Activated CD4-positive, alpha-beta memory T cell treated with anti-CD3 and anti-CD28 coated beads for 36 hours (primary cell): Measurements from ENCODE around the gene DUT. TPM values are rescaled to one million over a fixed set of nuclear protein-coding genes. Genes with fewer than 3 reads are reported as not detected.
"Not testable (repeated sequence)": the region's sequence is repeated elsewhere in the genome, so short reads cannot be mapped to it uniquely, and the experiment has no call there.

ENCODE experiments used
- CTCF ChIA-PET: fragments of 350-600 bp; sonication (Branson Sonifier 250); formaldehyde crosslinking; loops from one replicate; lab custom pipeline; 2021; ENCODE audit warnings: antibody characterized with exemption, inconsistent platforms; lab: Charles Lee
- POLR2A ChIA-PET: fragments of 350-600 bp; sonication (Branson Sonifier 250); formaldehyde crosslinking; loops from one replicate; lab custom pipeline; 2021; ENCODE audit warnings: antibody characterized with exemption; lab: Charles Lee
- DNase-seq: peaks from one replicate; pipeline ENCODE4 v3.0.0-alpha.2; 2020
- H3K27ac Mint-ChIP-seq: one replicate; pipeline ENCODE4 v1.8.0; 2021; ENCODE audit warnings: mixed read lengths
- H3K27me3 Mint-ChIP-seq: one replicate; pipeline ENCODE4 v1.8.0; 2021; ENCODE audit warnings: mixed read lengths
- H3K36me3 Mint-ChIP-seq: one replicate; pipeline ENCODE4 v1.8.0; 2021; ENCODE audit warnings: mixed read lengths
- H3K4me1 Mint-ChIP-seq: one replicate; pipeline ENCODE4 v1.8.0; 2021; ENCODE audit warnings: low read depth, mixed read lengths
- H3K4me3 Mint-ChIP-seq: one replicate; pipeline ENCODE4 v1.8.0; 2021; ENCODE audit warnings: mild to moderate bottlenecking, mixed read lengths
- H3K9me3 Mint-ChIP-seq: one replicate; pipeline ENCODE4 v1.8.0; 2021; ENCODE audit warnings: mixed read lengths
- intact Hi-C: fragments of 100-400 bp; cut with micrococcal nuclease; formaldehyde crosslinking; loops from one replicate; pipeline ENCODE4 v1.15.1; 2023
- total RNA-seq, 2 experiments: library from RNA; stranded (reverse); gene quantifications; one replicate each; pipeline ENCODE4 v1.2.3, GENCODE V29; 2021

The DUT gene
- total RNA-seq, 2 experiments from 2014 or later, result 518 to 542 TPM

DNA sequence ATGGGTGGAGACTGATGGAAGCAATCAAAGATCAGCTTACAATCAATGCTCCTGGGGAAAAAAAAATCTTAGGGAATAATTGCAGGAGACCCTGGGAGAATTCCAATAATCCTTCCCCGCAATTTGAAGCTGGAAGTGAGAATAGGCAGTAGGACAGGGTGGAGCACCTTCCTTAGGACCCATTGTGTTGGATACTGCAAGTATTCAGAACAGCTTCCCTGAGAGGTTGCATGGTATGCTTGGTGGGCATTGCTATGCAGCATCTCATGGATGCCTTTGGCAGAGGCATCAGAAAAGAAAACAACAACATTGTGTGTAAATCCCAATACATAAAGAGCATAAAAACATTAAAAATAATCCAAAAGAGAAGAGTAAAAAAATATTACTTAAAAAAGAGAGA is 24.6 kb upstream of the DUT start:
- CTCF ChIA-PET, result no interaction called here
- POLR2A ChIA-PET, result no interaction called here
- Mint-ChIP-seq H3K27ac (no peak overlapping the region), H3K27me3 (no peaks in the 10 kb centered on the region), H3K4me3 (no peak overlapping the region), H3K4me1 (no peaks in the 10 kb centered on the region), H3K9me3 (no peaks in the 10 kb centered on the region), H3K36me3 (no peaks in the 10 kb centered on the region)
- DNase-seq, result no peak
- intact Hi-C loops, result no loop called here

DNA sequence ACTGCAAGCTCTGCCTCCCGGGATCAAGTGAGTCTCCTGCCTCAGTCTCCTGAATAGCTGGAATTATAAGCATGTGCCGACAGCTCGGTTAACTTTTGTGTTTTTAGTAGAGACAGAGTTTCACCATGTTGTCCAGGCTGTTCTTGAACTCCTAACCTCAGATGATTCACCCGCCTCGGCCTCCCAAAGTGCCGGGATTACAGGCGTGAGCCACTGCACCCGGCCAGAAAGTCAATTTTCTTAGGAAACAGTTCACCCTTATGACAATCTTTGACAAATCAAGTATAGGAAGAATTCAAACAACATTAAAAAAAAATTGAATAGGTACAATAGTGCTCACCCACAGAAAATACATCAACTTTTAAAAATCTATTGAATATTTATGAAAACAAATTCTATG is 23.6 kb upstream of the DUT start:
- intact Hi-C loops, result no loop called here
- ChIA-PET POLR2A (no interaction called here), CTCF (interaction anchor here (1.4 to 1.7 kb wide), 2 partner anchors 21 to 44 kb away, joined by 4 to 8 read pairs; no protein-coding TSS in a partner anchor)
- Mint-ChIP-seq H3K27me3 (no peaks in the 10 kb centered on the region), H3K4me3 (no peak overlapping the region), H3K27ac (no peak overlapping the region), H3K4me1 (no peaks in the 10 kb centered on the region), H3K36me3 (no peaks in the 10 kb centered on the region), H3K9me3 (no peaks in the 10 kb centered on the region)
- no peak for DNase-seq

DNA sequence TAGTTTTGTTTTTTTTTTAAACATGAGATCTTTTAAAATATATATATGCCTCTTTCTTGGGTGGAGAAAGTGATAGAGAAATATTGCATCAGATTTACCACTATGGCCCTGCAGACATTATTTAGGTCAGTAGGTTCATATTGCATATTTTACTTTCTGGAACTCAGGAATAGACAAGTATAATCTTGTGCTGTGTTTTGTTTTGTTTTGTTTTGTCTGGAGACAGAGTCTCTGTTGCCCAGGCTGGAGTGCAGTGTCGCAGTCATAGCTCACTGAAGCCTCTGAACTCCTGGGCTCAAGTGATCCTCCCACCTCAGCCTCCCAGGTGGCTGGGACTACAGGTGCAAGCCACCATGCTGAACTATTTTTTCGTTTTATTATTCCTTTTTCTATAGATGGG is 21.5 kb upstream of the DUT start:
- DNase-seq, result no peak
- POLR2A ChIA-PET, result no interaction called here
- intact Hi-C loops, result no loop called here

DNA sequence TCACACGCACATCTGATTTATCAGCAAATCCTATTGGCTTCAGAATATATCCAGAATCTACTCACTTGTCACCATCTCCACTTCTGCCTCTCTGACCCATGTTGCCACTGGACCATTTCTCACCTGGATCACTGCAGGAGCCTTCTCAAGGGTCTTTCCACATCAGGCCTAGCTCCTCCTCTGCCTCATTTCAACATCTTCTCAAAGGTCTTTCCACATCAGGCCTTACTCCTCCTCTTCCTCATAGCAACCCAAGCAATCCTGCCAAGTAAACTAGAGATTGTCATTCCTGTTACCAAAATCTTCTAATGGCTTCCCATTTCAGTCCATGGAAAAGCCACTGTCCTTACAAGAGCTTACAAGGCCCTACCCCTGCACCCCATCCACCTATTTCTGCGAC is 18.0 kb upstream of the DUT start:
- H3K27ac Mint-ChIP-seq, result no peak overlapping the region
- CTCF ChIA-PET, result no interaction called here
- H3K36me3 Mint-ChIP-seq, result no peaks in the 10 kb centered on the region
- no peaks in the 10 kb centered on the region for H3K4me1 Mint-ChIP-seq
- no peak overlapping the region for H3K4me3 Mint-ChIP-seq
- H3K9me3 Mint-ChIP-seq, result no peaks in the 10 kb centered on the region
- POLR2A ChIA-PET, result no interaction called here
- DNase-seq, result no peak
- intact Hi-C loops, result no loop called here
- H3K27me3 Mint-ChIP-seq, result no peaks in the 10 kb centered on the region

More for the DNA sequence above, 21.5 kb upstream of the DUT start:
- H3K27me3 Mint-ChIP-seq, result no peaks in the 10 kb centered on the region
- H3K36me3 Mint-ChIP-seq, result no peaks in the 10 kb centered on the region
- no peaks in the 10 kb centered on the region for H3K9me3 Mint-ChIP-seq
- H3K27ac Mint-ChIP-seq, result no peak overlapping the region
- no peak overlapping the region for H3K4me3 Mint-ChIP-seq
- CTCF ChIA-PET, result no interaction called here
- no peaks in the 10 kb centered on the region for H3K4me1 Mint-ChIP-seq

DNA sequence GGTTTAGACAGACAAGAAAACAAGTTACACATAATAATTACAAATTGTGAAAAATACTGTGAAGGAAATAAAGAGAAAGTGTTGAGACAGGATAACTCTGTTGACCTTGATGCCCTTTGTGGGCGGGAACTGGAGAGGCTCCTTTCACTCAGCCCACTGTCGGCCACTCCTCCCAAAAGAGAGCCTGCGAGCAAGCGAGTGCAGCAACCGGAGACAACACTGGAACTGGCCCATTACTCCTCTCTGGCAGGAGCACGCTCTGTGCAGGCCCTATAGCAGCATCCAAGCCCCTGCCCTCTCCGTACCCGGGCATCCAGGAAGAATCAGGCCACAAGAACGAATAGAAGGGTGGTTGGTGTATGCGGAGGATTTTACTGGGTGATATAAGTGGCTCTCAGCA is 16.2 kb upstream of the DUT start:
- Mint-ChIP-seq H3K27ac (no peak overlapping the region), H3K9me3 (no peaks in the 10 kb centered on the region), H3K4me1 (no peaks in the 10 kb centered on the region), H3K27me3 (no peaks in the 10 kb centered on the region), H3K4me3 (no peak overlapping the region), H3K36me3 (no peaks in the 10 kb centered on the region)
- ChIA-PET CTCF (no interaction called here), POLR2A (no interaction called here)
- intact Hi-C loops, result no loop called here
- no peak for DNase-seq

DNA sequence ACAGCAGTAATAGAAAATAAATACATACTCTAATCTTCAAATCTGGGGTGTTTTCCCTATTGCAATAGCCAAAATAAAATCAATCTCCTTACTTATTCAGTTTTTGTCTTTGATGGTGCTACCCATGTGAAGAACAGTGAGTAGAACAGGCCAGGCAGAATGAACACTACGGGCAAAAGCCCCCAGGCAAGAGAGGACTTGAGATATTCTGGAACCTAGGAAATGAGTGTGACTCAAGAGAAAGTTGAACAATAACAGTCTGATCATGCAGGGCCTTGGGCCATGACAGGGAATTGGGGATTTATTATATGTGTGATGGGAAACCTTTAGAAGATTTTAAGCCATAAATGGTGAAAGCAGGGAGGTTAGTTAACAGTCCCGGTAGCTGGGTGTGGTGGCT is 14.0 kb upstream of the DUT start:
- H3K9me3 Mint-ChIP-seq, result no peaks in the 10 kb centered on the region
- POLR2A ChIA-PET, result no interaction called here
- no peak for DNase-seq
- no peak overlapping the region for H3K27ac Mint-ChIP-seq
- no peaks in the 10 kb centered on the region for H3K36me3 Mint-ChIP-seq
- intact Hi-C loops, result no loop called here
- no peaks in the 10 kb centered on the region for H3K4me1 Mint-ChIP-seq
- CTCF ChIA-PET, result no interaction called here
- H3K4me3 Mint-ChIP-seq, result no peak overlapping the region
- H3K27me3 Mint-ChIP-seq, result no peaks in the 10 kb centered on the region

DNA sequence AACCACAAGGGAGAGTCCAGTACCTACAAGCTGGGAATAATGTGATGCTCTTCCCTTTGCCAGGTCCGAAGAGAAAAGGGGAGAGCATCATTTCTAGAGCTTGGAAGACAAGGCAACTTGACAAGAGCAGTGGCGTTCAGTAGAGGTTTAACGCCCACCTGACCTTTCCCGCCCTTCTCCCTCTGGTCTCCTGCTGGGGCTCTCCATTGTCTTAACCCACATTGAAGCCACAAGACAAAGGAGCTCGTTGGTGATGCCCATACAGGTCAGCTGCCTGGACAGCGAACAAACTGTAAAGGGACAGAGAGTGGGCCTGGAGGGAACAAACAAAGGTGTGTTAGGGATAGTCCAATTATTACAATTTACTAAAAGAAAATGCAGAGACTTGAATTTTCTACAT is 13.1 kb upstream of the DUT start:
- intact Hi-C loops, result no loop called here
- no peak overlapping the region for H3K4me3 Mint-ChIP-seq
- no peak for DNase-seq
- no peaks in the 10 kb centered on the region for H3K27me3 Mint-ChIP-seq
- no peaks in the 10 kb centered on the region for H3K36me3 Mint-ChIP-seq
- no peaks in the 10 kb centered on the region for H3K9me3 Mint-ChIP-seq
- ChIA-PET CTCF (no interaction called here), POLR2A (no interaction called here)
- H3K27ac Mint-ChIP-seq, result no peak overlapping the region
- H3K4me1 Mint-ChIP-seq, result no peaks in the 10 kb centered on the region

DNA sequence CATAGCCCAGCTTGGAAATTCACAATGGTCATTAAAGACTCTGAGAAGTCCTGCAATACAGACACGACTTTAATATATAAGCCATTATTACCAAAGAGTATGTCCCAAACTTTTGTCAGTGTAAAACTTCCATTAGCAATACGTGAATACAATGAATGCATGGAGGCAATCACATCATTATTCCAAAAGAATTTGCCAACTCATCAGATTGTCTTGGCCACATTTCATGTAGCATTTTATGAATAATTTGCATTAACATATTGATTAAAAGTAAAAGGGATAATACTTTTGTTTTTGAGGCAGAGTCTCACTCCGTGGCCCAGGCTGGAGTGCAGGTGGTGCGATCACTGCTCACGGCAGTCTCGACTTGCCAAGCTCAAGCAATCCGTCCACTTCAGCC is 7.9 kb upstream of the DUT start:
- H3K9me3 Mint-ChIP-seq, result no peaks in the 10 kb centered on the region
- H3K36me3 Mint-ChIP-seq, result no peaks in the 10 kb centered on the region
- DNase-seq, result no peak
- CTCF ChIA-PET, result no interaction called here
- intact Hi-C loops, result no loop called here
- H3K27me3 Mint-ChIP-seq, result no peaks in the 10 kb centered on the region
- POLR2A ChIA-PET, result no interaction called here
- H3K27ac Mint-ChIP-seq, result no peak overlapping the region
- H3K4me1 Mint-ChIP-seq, result no peaks in the 10 kb centered on the region
- H3K4me3 Mint-ChIP-seq, result no peak overlapping the region

DNA sequence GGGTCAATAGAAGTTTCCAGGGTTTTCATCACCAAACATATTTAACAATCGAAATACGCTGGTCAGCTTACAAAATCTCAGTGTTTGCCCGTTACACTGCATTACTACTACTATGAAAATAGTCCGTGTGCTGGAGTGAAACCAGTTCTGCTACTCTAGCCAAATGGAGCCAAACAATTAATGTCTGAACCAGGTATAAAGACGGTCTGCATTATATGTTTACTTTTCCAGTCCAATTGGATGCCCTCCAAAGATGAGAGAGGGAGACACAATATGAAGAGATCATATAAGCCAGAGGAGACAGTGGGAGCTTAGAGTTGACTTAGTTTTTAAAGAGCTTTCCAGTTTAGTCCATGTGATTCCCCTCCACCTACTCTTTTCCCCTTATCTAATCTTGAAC is 6.3 kb upstream of the DUT start:
- H3K4me1 Mint-ChIP-seq, result peaks cover 6% of the 10 kb centered on the region
- no peaks in the 10 kb centered on the region for H3K36me3 Mint-ChIP-seq
- intact Hi-C loops, result no loop called here
- POLR2A ChIA-PET, result no interaction called here
- H3K27me3 Mint-ChIP-seq, result no peaks in the 10 kb centered on the region
- DNase-seq, result no peak
- CTCF ChIA-PET, result no interaction called here
- H3K4me3 Mint-ChIP-seq, result no peak overlapping the region
- no peaks in the 10 kb centered on the region for H3K9me3 Mint-ChIP-seq
- H3K27ac Mint-ChIP-seq, result no peak overlapping the region

DNA sequence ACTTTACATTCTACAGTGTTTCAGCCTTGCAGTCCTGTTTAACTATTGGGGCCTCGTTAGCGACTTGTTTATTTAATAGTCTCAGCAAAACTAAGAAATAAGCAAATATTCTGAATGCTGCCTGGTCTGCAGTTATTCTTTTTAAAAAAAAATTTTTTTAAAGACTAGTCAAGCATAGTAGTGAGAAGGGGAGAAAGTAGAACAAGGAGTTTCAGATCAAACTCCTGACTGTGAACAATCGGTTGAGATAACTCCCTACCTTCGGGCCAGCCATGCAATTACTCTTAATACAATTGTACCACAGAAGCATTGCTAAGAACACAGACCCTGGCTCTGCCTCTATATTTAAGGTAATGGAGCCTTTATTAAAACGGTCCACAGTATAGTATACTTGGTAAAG is 5.8 kb upstream of the DUT start:
- Mint-ChIP-seq H3K36me3 (peaks cover 2% of the 10 kb centered on the region), H3K9me3 (no peaks in the 10 kb centered on the region), H3K27ac (no peak overlapping the region), H3K4me3 (no peak overlapping the region), H3K27me3 (no peaks in the 10 kb centered on the region), H3K4me1 (peaks cover 11% of the 10 kb centered on the region)
- ChIA-PET POLR2A (no interaction called here), CTCF (no interaction called here)
- no peak for DNase-seq
- intact Hi-C loops, result no loop called here

DNA sequence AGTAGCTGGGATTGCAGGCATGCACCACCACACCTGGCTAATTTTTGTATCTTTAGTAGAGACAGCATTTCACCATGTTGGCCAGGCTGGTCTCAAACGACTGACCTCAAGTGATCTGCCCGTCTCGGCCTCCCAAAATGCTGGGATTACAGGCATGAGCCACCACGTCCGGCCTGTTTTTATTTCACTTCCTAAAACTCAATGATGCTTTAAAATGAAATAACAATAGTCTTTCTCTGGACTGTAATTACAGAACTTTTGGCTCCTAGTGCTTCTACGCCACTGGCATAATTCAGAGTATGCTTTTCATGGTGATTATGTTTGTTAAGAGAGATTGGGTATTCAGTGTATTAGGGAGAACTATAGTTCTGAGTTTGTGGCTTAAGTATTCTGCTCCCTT is 5.0 kb upstream of the DUT start:
- peaks cover 11% of the 10 kb centered on the region for H3K4me1 Mint-ChIP-seq
- H3K36me3 Mint-ChIP-seq, intact Hi-C loops, CTCF ChIA-PET, POLR2A ChIA-PET, H3K27ac Mint-ChIP-seq, H3K4me3 Mint-ChIP-seq, H3K27me3 Mint-ChIP-seq, H3K9me3 Mint-ChIP-seq, DNase-seq: not testable (repeated sequence)

DNA sequence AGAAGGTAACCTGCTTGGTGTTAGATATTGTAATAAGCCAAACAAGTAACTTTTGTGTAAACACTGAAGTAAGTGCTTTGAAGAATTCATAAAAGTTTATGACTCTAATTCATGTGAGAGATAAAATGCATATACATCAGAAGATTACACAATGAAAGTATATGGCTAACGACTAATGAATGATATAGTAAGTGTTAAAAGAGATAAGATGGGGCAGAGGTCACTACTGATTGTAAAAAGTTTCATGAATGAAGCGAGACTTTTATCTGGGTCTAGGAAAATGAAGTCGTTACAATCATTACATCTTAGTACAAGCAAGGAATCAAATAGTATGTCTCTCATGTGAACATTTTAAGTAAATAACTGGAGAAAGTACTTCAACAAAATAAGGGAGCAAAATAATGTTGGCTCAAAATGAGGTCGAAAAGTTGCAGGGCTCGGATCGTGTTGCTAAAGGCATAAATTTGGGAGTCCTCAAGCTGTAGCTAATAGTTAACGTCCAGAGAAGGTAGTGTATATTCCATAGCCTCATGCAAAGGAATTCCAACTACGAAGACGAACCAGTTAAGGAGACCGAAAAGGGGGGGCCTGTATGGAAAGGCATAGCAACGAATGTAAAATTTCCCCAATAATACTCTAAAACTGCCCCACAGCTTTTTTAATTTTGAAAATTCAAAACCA is 984 bp upstream of the DUT start:
- POLR2A ChIA-PET, result no interaction called here
- no peaks in the 10 kb centered on the region for H3K27me3 Mint-ChIP-seq
- CTCF ChIA-PET, result interaction anchor here (1.0 to 1.2 kb wide), 2 partner anchors 22 to 31 kb away, joined by 3 read pairs; no protein-coding TSS in a partner anchor

More for the DNA sequence above, 984 bp upstream of the DUT start:
- no peak for DNase-seq
- H3K4me3 Mint-ChIP-seq, result peak overlapping the region; percentile 99
- H3K4me1 Mint-ChIP-seq, result peaks cover 30% of the 10 kb centered on the region
- peaks cover 33% of the 10 kb centered on the region for H3K36me3 Mint-ChIP-seq
- intact Hi-C loops, result loop anchor here (2.0 to 5.0 kb wide), 4 partner anchors 37 to 547 kb away; partner anchors contain the start of genes CEP152 and EID1
- H3K9me3 Mint-ChIP-seq, result no peaks in the 10 kb centered on the region
- H3K27ac Mint-ChIP-seq, result peak overlapping the region; percentile 99
